Trophoblast cell (in vitro differentiated cells and primary cell): ENCODE results near the gene TNFAIP2.

Source experiments
- DNase-seq, 2 donors: peaks; one replicate each; pipeline ENCODE4 v3.0.0-alpha.2; 2016
- H2AFZ ChIP-seq: 2 replicates; pipeline ENCODE4 v1.6.1; 2013; ENCODE audit warnings: low read length, moderate library complexity, mild to moderate bottlenecking; ENCODE audit not compliant: insufficient read depth, poor library complexity
- H2AK5ac ChIP-seq: 2 replicates; pipeline ENCODE4 v1.6.1; 2013; ENCODE audit warnings: mild to moderate bottlenecking, low read length
- H2BK120ac ChIP-seq: 2 replicates; pipeline ENCODE4 v1.6.1; 2013; ENCODE audit warnings: low read length, mild to moderate bottlenecking, moderate library complexity; ENCODE audit not compliant: insufficient read depth, poor library complexity
- H2BK12ac ChIP-seq: 2 replicates; pipeline ENCODE4 v1.6.1; 2013; ENCODE audit warnings: mild to moderate bottlenecking, low read length, moderate library complexity
- H2BK5ac ChIP-seq: 2 replicates; pipeline ENCODE4 v1.6.1; 2013; ENCODE audit warnings: low read length, low read depth, moderate library complexity, mild to moderate bottlenecking; ENCODE audit not compliant: poor library complexity
- H3K14ac ChIP-seq: 2 replicates; pipeline ENCODE4 v1.6.1; 2013; ENCODE audit warnings: mild to moderate bottlenecking, low read length
- H3K18ac ChIP-seq: 2 replicates; pipeline ENCODE4 v1.6.1; 2013; ENCODE audit warnings: mild to moderate bottlenecking, low read length
- H3K23ac ChIP-seq: 2 replicates; pipeline ENCODE4 v1.6.1; 2013; ENCODE audit warnings: low read length
- H3K27ac ChIP-seq: 2 replicates; pipeline ENCODE4 v1.5.1; 2013; ENCODE audit warnings: low read depth, mild to moderate bottlenecking, inconsistent platforms, low read length, moderate library complexity
- H3K27me3 ChIP-seq: 2 replicates; pipeline ENCODE4 v1.6.1; 2013; ENCODE audit warnings: inconsistent platforms, mild to moderate bottlenecking, low read length, moderate library complexity; ENCODE audit not compliant: insufficient read depth
- H3K36me3 ChIP-seq, 2 experiments: 1 replicate in 1 of 2; 2 replicates in 1 of 2; pipeline ENCODE4 v1.6.1; 2013; ENCODE audit warnings: low read length in 2 of 2, mild to moderate bottlenecking in 2 of 2, moderate library complexity in 1 of 2; ENCODE audit not compliant: insufficient read depth in 2 of 2, control insufficient read depth in 1 of 2
- H3K4ac ChIP-seq: 2 replicates; pipeline ENCODE4 v1.6.1; 2013; ENCODE audit warnings: low read depth, mild to moderate bottlenecking, low read length, moderate library complexity
- H3K4me1 ChIP-seq, 2 experiments: 1 replicate in 1 of 2; 2 replicates in 1 of 2; pipeline ENCODE4 v1.6.1; 2013; ENCODE audit warnings: low read length in 2 of 2, mild to moderate bottlenecking in 2 of 2, moderate library complexity in 1 of 2; ENCODE audit not compliant: insufficient read depth in 2 of 2, control insufficient read depth in 1 of 2
- H3K4me2 ChIP-seq: 2 replicates; pipeline ENCODE4 v1.6.1; 2013; ENCODE audit warnings: inconsistent platforms, mild to moderate bottlenecking, low read length, moderate library complexity
- H3K4me3 ChIP-seq: 2 replicates; pipeline ENCODE4 v1.5.1; 2013; ENCODE audit warnings: mild to moderate bottlenecking, low read depth, low read length, inconsistent platforms
- H3K79me1 ChIP-seq: one replicate; pipeline ENCODE4 v1.6.1; 2013; ENCODE audit warnings: low read length
- H3K79me2 ChIP-seq: 2 replicates; pipeline ENCODE4 v1.6.1; 2013; ENCODE audit warnings: low read length, mild to moderate bottlenecking; ENCODE audit not compliant: control insufficient read depth, insufficient read depth, poor library complexity
- H3K9ac ChIP-seq: 2 replicates; pipeline ENCODE4 v1.6.1; 2013; ENCODE audit warnings: mild to moderate bottlenecking, low read length
- H3K9me3 ChIP-seq: 2 replicates; pipeline ENCODE4 v1.6.1; 2013; ENCODE audit warnings: low read depth, mild to moderate bottlenecking, control low read depth, inconsistent platforms, low read length; ENCODE audit not compliant: insufficient read depth
- H4K12ac ChIP-seq: 2 replicates; pipeline ENCODE4 v1.6.1; 2013; ENCODE audit warnings: low read depth, mild to moderate bottlenecking, low read length, moderate library complexity
- H4K8ac ChIP-seq: 2 replicates; pipeline ENCODE4 v1.6.1; 2013; ENCODE audit warnings: low read depth, mild to moderate bottlenecking, low read length, moderate library complexity
- H4K91ac ChIP-seq: one replicate; pipeline ENCODE4 v1.6.1; 2013; ENCODE audit warnings: low read depth, mild to moderate bottlenecking, low read length, moderate library complexity
- WGBS: extraction: QIAGEN DNeasy Blood & Tissue Kit; methylation state at CpG from one replicate; pipeline ENCODE4 v1.1.7; 2013; ENCODE audit warnings: missing lambda C conversion rate; ENCODE audit not compliant: insufficient read length, insufficient coverage; ENCODE audit errors: extremely low coverage; 5-methylcytosine and 5-hydroxymethylcytosine counted together

The TNFAIP2 gene

DNA sequence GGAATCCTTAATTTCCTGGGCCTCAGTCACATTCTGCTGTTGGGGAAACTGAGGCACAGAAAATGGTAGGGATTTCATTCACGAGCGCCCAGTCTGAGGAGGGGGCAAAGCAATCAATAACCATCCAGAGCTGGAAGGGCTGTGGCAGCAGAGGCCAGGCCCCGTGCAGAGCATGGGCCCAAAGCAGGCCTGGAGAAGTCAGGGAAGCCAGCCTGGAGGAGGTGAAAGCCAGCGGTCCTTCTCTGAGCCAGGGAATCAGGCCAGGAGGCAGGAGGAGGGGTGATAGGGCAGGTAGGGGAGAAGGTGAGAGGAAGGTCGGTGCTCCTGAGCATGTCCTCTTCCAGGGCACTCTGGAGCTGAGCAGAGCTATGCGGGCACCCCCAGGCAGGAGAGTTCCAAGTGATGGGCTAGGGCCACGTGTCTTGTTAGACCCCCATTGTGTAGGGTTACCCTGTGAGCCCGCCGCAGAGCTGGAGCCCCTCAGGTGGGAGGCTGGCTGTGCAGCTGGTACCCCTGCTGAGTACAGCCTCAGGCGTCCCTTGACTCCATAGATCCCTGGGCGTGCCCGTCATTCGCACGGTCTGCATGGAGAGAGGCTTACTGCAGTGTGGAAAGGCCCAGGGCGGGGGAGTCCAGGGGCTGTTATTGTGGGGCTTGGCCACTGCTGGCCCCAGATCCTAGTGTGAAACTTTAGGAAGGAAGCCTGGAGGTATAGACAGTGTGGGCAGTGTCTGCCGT, 4.8 kb downstream of the TNFAIP2 start:
- H4K91ac ChIP-seq: no peak overlapping the region
- no peak overlapping the region for H3K14ac ChIP-seq
- H3K18ac ChIP-seq: no peak overlapping the region
- H3K9me3 ChIP-seq: peaks cover 3% of the 10 kb centered on the region
- H2BK120ac ChIP-seq: no peak overlapping the region
- H3K4ac ChIP-seq: no peak overlapping the region
- H3K4me1 ChIP-seq: peaks cover 28 to 43% of the 10 kb centered on the region in 2 experiments
- H2BK12ac ChIP-seq: no peak overlapping the region
- H3K27me3 ChIP-seq: peaks cover 12% of the 10 kb centered on the region
- DNase-seq: peak in 1 of 2 donors; percentile 55
- H4K12ac ChIP-seq: no peak overlapping the region
- no peak overlapping the region for H3K27ac ChIP-seq
- peaks cover 0 to 3% of the 10 kb centered on the region in 2 experiments for H3K36me3 ChIP-seq
- H3K4me2 ChIP-seq: no peak overlapping the region
- H3K79me1 ChIP-seq: peaks cover 4% of the 10 kb centered on the region
- H3K4me3 ChIP-seq: no peak overlapping the region
- H2BK5ac ChIP-seq: no peak overlapping the region
- H3K79me2 ChIP-seq: no peaks in the 10 kb centered on the region
- no peak overlapping the region for H4K8ac ChIP-seq
- no peak overlapping the region for H2AK5ac ChIP-seq
- no peak overlapping the region for H2AFZ ChIP-seq
- H3K23ac ChIP-seq: no peak overlapping the region
- no peak overlapping the region for H3K9ac ChIP-seq
- WGBS: no CpG with 5 or more reads among the region's 16 CpGs

DNA sequence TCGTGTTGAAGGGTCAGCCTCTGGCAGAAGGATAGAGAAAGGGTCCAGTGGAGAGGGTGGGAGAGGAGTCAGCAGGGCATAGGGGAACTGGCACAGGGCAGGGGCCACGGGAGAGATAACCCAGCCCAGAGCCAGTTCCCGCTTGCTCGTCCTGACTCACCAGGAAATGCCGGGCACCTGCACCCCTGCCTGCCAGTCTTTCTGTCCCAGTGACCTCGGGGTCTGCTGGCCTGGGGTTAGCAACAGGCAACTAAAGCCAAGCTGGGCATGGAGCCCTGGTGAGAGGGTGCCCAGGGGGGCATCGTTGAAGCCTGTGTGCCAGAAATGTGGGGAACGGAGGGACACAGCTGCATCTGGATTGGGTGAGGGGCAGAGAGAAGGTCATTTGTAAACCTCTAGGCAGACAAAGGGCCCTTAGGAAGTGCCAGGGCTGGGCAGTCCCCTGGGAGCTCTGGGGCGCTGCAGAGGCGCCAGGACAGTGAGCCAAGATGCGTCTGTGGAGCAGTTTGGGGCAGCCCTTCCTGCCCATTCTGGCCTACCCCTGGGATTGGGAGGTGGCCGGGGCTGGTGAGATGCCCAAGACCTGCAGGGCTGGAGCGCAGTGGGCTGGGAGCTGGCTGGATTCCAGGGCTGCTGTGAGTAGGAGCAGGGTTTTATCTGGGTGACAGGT, 5.5 kb downstream of the TNFAIP2 start:
- Histone ChIP-seq H3K4me2 (no peak overlapping the region), H2BK120ac (peak overlapping the region; percentile 12), H3K9ac (no peak overlapping the region), H3K14ac (no peak overlapping the region), H2AFZ (no peak overlapping the region), H3K4ac (no peak overlapping the region), H4K91ac (no peak overlapping the region), H3K4me1 (peaks cover 23 to 38% of the 10 kb centered on the region in 2 experiments), H3K4me3 (no peak overlapping the region), H3K9me3 (peaks cover 3% of the 10 kb centered on the region), H2BK12ac (no peak overlapping the region), H4K8ac (no peak overlapping the region), H4K12ac (no peak overlapping the region), H3K27ac (no peak overlapping the region), H2BK5ac (no peak overlapping the region), H3K36me3 (peaks cover 2 to 7% of the 10 kb centered on the region in 2 experiments), H2AK5ac (peak overlapping the region; percentile 43), H3K23ac (no peak overlapping the region), H3K18ac (no peak overlapping the region), H3K27me3 (peaks cover 7% of the 10 kb centered on the region), H3K79me2 (no peaks in the 10 kb centered on the region), H3K79me1 (peaks cover 1% of the 10 kb centered on the region)
- no CpG with 5 or more reads among the region's 13 CpGs for WGBS
- peak; percentile 34 to 56 for DNase-seq

DNA sequence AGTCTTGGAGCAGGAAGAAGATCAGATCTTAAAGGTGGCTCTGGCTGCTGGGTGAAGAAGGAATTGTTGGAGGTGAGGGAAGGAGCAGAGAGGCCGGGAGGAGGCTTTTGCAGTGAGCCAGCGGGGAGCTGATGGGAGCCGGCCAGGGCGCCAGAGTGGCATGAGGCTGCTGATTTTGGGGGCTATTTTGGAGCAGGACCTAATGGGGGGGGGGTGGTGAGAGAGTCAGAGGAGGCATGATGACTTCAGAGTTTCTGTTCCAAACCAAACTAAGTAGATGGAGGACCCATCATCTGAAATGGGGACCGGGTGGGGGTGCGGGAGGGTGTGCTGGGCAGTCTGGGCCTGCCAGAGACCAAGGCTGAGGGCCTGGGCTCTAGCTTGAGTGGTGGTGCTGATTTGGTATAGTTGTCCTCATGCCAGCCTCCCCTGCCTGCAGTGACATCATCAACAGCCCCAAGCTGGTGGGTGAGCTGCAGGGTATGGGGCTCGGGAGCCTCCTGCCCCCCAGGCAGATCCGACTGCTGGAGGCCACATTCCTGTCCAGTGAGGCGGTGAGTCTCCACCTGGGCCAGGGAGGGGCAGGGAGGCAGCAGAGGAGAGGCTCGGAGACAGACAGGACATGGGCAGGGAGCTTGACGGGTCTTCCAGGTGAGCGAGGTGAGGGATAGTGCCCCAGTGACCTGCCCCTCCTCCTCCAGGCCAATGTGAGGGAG, 6.2 kb downstream of the TNFAIP2 start:
- Histone ChIP-seq H2BK12ac (no peak overlapping the region), H3K4me3 (no peak overlapping the region), H4K91ac (no peak overlapping the region), H3K36me3 (peaks cover 6 to 9% of the 10 kb centered on the region in 2 experiments), H2BK120ac (no peak overlapping the region), H3K23ac (no peak overlapping the region), H2AFZ (no peak overlapping the region), H3K4ac (no peak overlapping the region), H3K9me3 (peaks cover 3% of the 10 kb centered on the region), H3K79me2 (no peaks in the 10 kb centered on the region), H3K79me1 (no peaks in the 10 kb centered on the region), H3K9ac (no peak overlapping the region), H4K8ac (no peak overlapping the region), H2BK5ac (no peak overlapping the region), H3K18ac (no peak overlapping the region), H3K27ac (no peak overlapping the region), H3K4me2 (no peak overlapping the region), H3K14ac (no peak overlapping the region), H4K12ac (no peak overlapping the region), H2AK5ac (peak overlapping the region; percentile 16), H3K27me3 (peaks cover 3% of the 10 kb centered on the region), H3K4me1 (peaks cover 21 to 34% of the 10 kb centered on the region in 2 experiments)
- peak; percentile 91 to 92 for DNase-seq
- WGBS: no CpG with 5 or more reads among the region's 12 CpGs

DNA sequence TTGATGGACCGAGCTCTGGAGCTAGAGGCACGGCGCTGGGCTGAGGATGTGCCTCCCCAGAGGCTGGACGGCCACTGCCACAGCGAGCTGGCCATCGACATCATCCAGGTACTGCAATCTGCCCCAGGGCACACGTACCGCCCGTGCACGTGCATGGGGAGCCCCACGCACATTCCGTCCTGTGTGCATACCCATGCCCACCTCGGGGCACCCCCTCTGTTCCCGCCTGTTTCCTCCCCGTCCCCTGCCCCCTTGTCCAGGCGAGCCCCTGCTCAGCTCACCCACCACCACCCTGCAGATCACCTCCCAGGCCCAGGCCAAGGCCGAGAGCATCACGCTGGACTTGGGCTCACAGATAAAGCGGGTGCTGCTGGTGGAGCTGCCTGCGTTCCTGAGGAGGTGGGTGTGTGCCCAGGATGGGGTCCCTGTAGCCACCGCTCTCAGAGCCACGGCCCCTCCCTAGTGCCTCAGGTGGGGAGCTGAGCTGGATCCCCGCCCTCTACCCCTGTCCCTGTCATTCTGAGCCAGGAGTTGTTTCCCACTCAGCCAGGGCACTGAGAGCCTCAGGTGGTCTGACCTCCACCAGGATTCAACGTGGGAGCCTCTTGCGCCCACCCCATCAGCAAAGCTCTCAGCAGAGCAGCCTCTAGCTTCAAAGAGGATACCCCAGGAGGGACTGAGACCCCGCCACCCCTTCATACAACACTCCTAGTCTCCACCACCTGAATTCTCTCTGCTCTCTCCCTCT, 6.9 kb downstream of the TNFAIP2 start:
- Histone ChIP-seq H3K4me2 (no peak overlapping the region), H3K18ac (no peak overlapping the region), H3K4ac (no peak overlapping the region), H3K14ac (peak overlapping the region; percentile 4), H3K9ac (no peak overlapping the region), H4K8ac (no peak overlapping the region), H3K4me3 (no peak overlapping the region), H2AK5ac (peak overlapping the region; percentile 16), H2BK120ac (no peak overlapping the region), H4K12ac (no peak overlapping the region), H3K79me2 (no peaks in the 10 kb centered on the region), H3K27ac (no peak overlapping the region), H3K27me3 (peaks cover 3% of the 10 kb centered on the region), H3K36me3 (peaks cover 8 to 9% of the 10 kb centered on the region in 2 experiments), H3K9me3 (peaks cover 3% of the 10 kb centered on the region), H2BK5ac (no peak overlapping the region), H3K4me1 (peaks cover 21 to 34% of the 10 kb centered on the region in 2 experiments), H3K23ac (no peak overlapping the region), H2AFZ (no peak overlapping the region), H2BK12ac (peak overlapping the region; percentile 30), H3K79me1 (no peaks in the 10 kb centered on the region), H4K91ac (no peak overlapping the region)
- no peak for DNase-seq
- WGBS: no CpG with 5 or more reads among the region's 26 CpGs
